HL-60 (cell line): ENCODE data around the gene DDX25.

Experiments used
- DNase-seq, 2 experiments: peaks; one replicate each; pipeline ENCODE4 v3.0.0-alpha.2; 2010 to 2020; ENCODE audit warnings: low read depth in 1 of 2, low spot score in 1 of 2
- H3K27ac ChIP-seq: fragments of 250-450 bp; sonication (Bioruptor Pico); replicated peaks from 2 replicates; pipeline ENCODE4 v1.5.1; 2020; ENCODE audit warnings: mild to moderate bottlenecking, moderate library complexity
- H3K27me3 ChIP-seq: fragments of 250-450 bp; sonication (Bioruptor Pico); 2 replicates; pipeline ENCODE4 v1.5.1; 2021; ENCODE audit warnings: mild to moderate bottlenecking, moderate library complexity; ENCODE audit not compliant: insufficient read depth, poor library complexity, severe bottlenecking
- H3K4me3 ChIP-seq: replicated peaks from 2 replicates; pipeline ENCODE4 v1.5.1; 2011; ENCODE audit warnings: mild to moderate bottlenecking, control low read depth, low read length; ENCODE audit not compliant: insufficient read depth
- CTCF ChIP-seq: IDR thresholded peaks from one replicate; pipeline ENCODE4 v1.5.1; 2011; ENCODE audit warnings: low read length, control low read depth, inconsistent platforms; ENCODE audit not compliant: insufficient read depth
- GABPA ChIP-seq: IDR thresholded peaks from 2 replicates; pipeline ENCODE4 v1.6.1; 2012; ENCODE audit warnings: low read depth
- POLR2AphosphoS5 ChIP-seq: IDR thresholded peaks from 2 replicates; pipeline ENCODE4 v1.6.1; 2012; ENCODE audit warnings: low read depth
- REST ChIP-seq: IDR thresholded peaks from 2 replicates; pipeline ENCODE4 v1.6.1; 2012; ENCODE audit warnings: low read depth; ENCODE audit not compliant: insufficient replicate concordance
- SPI1 ChIP-seq: IDR thresholded peaks from 2 replicates; pipeline ENCODE4 v1.6.1; 2012; ENCODE audit warnings: low read depth, mild to moderate bottlenecking, borderline replicate concordance

The DDX25 gene

GRCh38 chr11:125971618-125972017 lies 67.3 kb downstream of the DDX25 start:
- Histone ChIP-seq H3K4me3 (no peak overlapping the region), H3K27ac (no peak overlapping the region), H3K27me3 (no peaks in the 10 kb centered on the region)
- no peak for TF ChIP-seq POLR2AphosphoS5
- DNase-seq = no peak

- Histone ChIP-seq H3K4me3 (no peak overlapping the region), H3K27me3 (peaks cover 3% of the 10 kb centered on the region), H3K27ac (no peak overlapping the region)
- TF ChIP-seq GABPA = no peak
- TF ChIP-seq SPI1 = no peak
- no peak for TF ChIP-seq POLR2AphosphoS5
- no peak for DNase-seq
Measured at GRCh38 chr11:125974284-125974683, 70.0 kb downstream of the DDX25 start.

GRCh38 chr11:125975634-125976033 lies 71.3 kb downstream of the DDX25 start:
- TF ChIP-seq GABPA = no peak
- no peak for TF ChIP-seq CTCF
- no peak for TF ChIP-seq POLR2AphosphoS5
- no peak for TF ChIP-seq SPI1
- TF ChIP-seq REST = no peak
- no peak overlapping the region for H3K4me3 ChIP-seq
- DNase-seq = no peak
- H3K27me3 ChIP-seq = peaks cover 3% of the 10 kb centered on the region
- no peak overlapping the region for H3K27ac ChIP-seq

GRCh38 chr11:125976156-125976555 lies 71.8 kb downstream of the DDX25 start:
- peaks cover 3% of the 10 kb centered on the region for H3K27me3 ChIP-seq
- no peak overlapping the region for H3K4me3 ChIP-seq
- no peak for DNase-seq
- H3K27ac ChIP-seq = no peak overlapping the region
- TF ChIP-seq SPI1 (no peak), REST (no peak), GABPA (no peak)

- TF ChIP-seq REST = no peak
- no peak for TF ChIP-seq CTCF
- TF ChIP-seq POLR2AphosphoS5 = no peak
- no peak for TF ChIP-seq SPI1
- no peak for TF ChIP-seq GABPA
- no peak overlapping the region for H3K4me3 ChIP-seq
- DNase-seq = no peak
Measured at GRCh38 chr11:125977333-125977732, 73.0 kb downstream of the DDX25 start.

More at GRCh38 chr11:125977333-125977732, 73.0 kb downstream of the DDX25 start:
- no peak overlapping the region for H3K27ac ChIP-seq
- peaks cover 3% of the 10 kb centered on the region for H3K27me3 ChIP-seq
